GM19468 (cell line): ENCODE measurements around the gene LRRC2.
"Not testable (repeated sequence)": the region's sequence is repeated elsewhere in the genome, so short reads cannot be mapped to it uniquely, and the experiment has no call there.

Experiments used
- ATAC-seq: cut with Tn5 transposase; IDR thresholded peaks from one replicate; pipeline ENCODE4 v1.9.1; 2021; ENCODE audit warnings: mild to moderate bottlenecking, moderate library complexity, moderate number of reproducible peaks; ENCODE audit not compliant: unreplicated experiment; ENCODE audit errors: extremely low read depth

The LRRC2 gene

DNA sequence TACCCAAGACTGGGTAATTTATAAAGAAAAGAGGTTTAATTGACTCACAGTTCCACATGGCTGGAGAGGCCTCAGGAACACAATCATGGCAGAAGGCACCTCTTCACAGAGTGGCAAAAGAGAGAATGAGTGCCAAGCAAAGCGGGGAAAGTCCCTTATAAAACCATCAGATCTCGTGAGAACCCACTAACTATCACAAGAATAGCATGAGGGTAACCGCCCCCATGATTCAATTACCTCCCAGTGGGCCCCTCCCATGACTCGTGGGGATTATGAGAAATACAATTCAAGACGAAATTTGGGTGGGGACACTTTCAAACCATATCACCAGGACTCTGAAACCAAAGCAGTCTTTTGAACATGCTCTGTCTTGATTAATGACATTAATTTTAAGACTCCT is 61.3 kb downstream of the LRRC2 start:
- no peak for ATAC-seq

- ATAC-seq, result no peak
Measured at GRCh38 chr3:46503200-46503874, 62.8 kb downstream of the LRRC2 start.

- ATAC-seq, result no peak
Measured at GRCh38 chr3:46501702-46502101, 64.4 kb downstream of the LRRC2 start.

DNA sequence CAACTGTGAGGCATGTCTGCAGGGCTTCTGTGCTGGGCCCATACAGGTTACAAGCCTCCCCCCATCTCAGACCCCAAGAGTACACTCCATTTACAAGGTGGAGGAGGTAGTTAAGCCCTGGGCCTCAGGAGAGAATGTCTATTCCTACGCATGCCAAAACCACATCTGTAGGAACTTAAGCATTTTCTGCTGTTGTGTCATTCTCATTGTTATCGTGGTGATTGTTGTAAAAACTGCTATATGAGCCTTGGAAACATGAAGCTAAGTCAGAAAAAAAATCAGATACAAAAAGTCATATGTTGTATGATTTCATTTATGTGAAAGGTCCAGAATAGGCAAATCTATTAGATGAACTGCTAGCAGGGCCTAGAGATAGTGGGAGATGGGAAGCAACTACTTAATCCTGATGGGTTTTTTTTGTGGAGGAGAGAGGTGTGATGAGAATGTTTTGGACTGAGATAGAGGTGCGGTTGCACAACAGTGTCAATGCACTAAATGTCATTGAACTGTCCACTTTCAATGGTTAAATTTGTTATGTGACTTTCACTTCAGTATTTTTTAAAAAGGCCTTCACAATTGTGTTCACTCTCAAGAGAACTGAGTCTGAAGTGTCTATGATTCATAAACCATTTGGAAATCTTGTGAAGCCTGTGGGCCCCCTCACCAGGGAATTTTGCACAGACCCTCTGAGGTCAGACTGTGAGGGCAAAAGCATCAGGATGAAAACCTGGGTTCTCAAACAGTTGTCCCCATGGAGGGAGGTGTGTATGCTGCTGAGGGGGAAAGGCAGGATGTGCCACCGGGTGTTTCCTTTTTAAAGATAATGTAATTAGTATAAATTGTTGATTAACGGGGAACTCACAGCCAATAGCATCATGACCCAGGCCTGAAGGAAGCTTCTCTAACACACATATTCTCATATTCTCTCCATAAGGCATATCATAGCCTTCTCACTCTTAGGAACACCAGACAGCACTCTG is 65.2 kb downstream of the LRRC2 start:
- no peak for ATAC-seq

GRCh38 chr3:46498916-46499519 is 67.1 kb downstream of the LRRC2 start:
- no peak for ATAC-seq

DNA sequence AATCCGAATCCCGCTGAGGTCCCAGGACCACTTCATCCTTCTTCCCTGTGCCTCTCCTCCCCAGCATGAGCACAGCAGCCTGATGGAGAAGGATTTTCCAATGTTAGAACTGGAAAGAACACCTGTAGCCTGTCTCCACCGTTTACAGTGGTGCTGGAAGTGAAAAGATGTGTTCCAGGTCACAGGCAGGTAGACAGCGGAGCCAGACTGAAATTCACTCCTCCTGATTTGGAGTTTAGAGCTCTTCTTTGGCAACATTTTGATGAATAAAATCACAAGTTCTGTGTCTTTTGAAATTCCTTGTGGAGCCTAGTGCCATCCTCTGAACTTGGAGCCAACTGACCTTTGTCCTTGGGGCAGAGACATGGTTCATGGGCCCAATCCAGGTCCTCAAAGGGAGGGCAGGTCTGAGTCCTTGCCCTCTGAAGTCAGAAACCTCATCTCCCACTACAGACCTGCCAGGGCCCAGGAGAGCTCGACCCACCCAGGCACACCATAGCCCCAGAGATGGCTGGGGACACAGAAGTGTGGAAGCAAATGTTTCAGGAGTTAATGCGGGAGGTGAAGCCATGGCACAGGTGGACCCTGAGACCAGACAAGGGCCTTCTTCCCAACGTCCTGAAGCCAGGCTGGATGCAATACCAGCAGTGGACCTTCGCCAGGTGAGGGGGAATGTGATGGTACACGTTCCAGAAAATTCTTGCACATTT is 68.4 kb downstream of the LRRC2 start, which contains the start of gene RTP3:
Gene RTP3, plus strand, starts transcription at position 421 of the 710 bp plus-strand sequence. Its CDS starts 87 bp downstream, at position 508.
- no peak for ATAC-seq

- ATAC-seq, result no peak
Measured at GRCh38 chr3:46496746-46497555, 69.2 kb downstream of the LRRC2 start.

- ATAC-seq, result no peak
Measured at GRCh38 chr3:46495901-46496456, 70.1 kb downstream of the LRRC2 start.

DNA sequence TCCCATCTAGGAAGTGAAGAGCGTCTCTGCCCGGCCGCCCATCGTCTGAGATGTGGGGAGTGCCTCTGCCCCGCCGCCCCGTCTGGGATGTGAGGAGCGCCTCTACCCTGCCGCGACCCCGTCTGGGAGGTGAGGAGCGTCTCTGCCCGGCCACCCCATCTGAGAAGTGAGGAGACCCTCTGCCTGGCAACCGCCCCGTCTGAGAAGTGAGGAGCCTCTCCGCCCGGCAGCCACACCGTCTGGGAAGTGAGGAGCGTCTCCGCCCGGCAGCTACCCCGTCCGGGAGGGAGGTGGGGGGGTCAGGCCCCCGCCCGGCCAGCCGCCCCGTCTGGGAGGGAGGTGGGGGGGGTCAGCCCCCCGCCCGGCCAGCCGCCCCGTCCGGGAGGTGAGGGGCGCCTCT is 71.6 kb downstream of the LRRC2 start:
- ATAC-seq, result not testable (repeated sequence)

DNA sequence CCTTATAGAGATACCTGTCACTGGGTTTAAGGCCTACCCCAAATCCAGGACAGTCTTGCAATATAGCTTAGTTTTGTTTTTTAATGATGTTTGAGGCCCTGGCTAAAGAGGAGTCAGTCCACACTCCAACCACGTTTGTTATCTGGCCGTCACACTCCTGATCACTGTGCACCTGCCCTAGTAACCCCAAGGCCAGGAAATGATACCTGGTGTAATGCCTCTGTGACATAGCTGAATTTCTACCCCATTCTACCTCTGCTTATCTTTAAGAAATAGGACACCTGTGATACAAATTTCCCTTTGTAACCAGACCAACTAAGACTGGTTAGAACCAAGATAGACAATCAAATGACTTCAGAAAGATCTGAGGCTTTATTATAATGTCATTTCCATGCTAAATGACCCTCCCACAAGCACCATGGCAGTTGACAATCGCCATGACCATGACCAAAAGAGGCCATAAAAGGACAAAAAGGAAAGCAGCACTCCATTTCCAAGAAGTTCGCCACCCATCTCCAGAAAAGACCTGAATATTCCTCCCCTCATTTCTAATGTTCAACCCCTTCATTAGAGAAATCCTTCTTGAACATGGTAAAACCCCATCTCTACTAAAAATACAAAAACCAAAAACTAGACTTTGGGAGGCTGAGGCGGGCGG is 73.1 kb downstream of the LRRC2 start:
- ATAC-seq, result no peak

GRCh38 chr3:46491089-46492070 is 74.7 kb downstream of the LRRC2 start:
- no peak for ATAC-seq

DNA sequence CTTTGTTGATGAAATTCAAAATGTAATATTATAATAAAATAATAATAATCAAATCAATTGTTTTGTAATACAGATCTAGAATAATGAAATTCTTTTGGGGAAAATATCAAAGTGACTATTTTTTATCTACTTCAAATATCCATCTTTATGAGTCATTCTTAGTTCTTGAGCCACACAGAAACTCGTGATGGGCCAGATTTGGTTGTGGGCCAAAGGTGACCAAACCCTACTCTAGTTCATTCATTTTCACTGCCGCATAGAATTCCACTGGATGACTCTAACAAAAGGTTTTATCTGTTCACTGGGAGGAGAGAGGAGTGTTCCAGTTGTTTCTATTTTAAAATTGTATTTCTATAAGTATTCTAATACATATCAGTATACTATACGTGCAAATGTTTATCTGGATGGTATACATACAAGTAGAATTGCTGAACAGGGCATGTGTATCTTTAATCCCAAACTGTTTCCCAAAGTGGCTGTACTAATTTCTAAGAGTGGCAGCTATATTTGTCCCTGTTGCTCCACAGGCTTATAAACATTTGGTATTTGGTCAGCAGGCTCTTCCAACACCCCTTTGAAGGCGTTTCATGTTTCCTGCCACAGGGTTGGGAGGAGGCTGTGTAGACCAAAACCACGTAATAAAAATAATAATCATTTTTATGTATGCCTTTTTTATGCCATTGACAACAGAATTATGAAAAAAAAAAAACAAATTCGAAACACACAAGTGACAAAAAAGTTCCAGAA is 75.6 kb downstream of the LRRC2 start:
- no peak for ATAC-seq

- no peak for ATAC-seq
Measured at GRCh38 chr3:46489875-46490274, 76.2 kb downstream of the LRRC2 start.

DNA sequence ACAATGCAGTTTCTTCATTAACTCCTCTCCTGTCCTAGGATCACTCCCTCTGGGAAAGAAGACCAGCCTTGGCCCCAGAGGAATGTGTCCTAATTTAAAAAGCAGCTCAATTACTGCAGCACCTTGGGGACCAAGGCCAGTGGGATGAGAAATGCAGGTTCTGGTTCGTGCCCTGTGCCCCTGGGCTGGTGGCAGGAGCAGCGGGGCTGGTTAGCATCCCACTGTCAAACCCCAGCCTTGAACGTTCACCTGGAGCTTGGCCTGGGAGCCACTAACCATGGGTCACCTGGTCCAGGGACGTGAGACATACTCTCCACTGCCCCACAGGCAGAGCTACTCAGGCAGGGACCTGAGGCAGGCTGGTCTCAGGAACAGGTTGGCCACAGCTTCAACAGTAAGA is 76.7 kb downstream of the LRRC2 start:
- no peak for ATAC-seq

DNA sequence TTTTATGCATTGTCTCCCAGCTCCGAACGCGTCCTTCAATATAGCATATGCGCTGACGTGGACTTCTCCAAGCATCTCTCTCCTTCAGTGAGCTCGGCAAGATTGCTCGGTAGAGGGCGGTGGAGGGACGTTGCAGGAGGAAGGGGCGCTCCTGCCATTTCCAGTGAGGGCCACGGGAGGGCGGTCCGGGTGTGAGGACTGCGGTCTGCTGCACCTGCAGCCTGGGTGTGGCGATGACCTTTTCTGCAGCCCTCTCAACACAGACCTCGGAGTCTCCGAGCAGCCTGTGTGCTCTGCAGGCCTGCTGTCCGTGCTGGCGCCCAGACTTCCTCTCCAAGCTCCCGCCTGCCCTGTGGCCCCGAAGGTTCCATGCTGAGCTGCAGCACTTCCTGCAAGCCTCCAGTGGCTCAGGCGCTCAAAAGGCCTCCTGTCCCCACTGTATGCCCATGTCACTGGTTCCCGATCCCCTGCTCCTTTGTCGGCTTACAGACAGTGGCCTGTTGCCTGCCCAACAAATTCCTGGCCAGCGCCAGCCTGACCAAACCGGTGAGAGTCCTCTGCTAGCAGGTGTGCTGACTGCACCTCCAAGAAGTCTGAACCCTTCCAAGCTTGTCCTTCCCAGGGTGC is 77.3 kb downstream of the LRRC2 start:
- peak; percentile 30 for ATAC-seq

DNA sequence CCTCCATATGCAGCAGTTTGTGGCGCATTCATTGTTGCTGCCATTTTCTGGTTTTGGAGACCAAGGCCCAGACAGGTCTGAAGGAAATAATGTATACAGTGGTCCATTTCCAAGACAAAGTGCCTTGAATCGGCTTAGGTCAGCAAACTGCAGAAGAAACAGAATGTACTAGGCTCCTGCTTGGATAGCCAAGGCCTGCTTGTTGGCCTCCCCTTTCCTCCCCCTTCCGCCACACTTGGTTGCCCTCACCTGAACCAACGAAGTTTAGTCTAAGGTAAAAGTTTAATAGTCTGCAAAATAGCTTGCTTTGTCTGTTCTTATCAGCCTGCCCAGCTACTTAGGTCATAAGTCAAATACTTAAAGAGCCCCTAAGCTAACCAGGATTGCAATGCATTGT is 80.3 kb downstream of the LRRC2 start:
- no peak for ATAC-seq
